Measurements from ENCODE around the gene KIAA1671.

KIAA1671 gene

GRCh38 chr22:25039754-25040153, 87.2 kb downstream of the KIAA1671 start:
- DNase-seq (ENCODE audit: low read depth in 2 of 2): no peak

- no peak for DNase-seq (ENCODE audit: low read depth in 2 of 2)
Observed at GRCh38 chr22:25045159-25045558, 92.6 kb downstream of the KIAA1671 start.

- DNase-seq (ENCODE audit: low read depth in 2 of 2): no peak
Observed at GRCh38 chr22:25048071-25048470, 95.6 kb downstream of the KIAA1671 start.

- DNase-seq (ENCODE audit: low read depth in 2 of 2): peak; percentile 60 to 67
Observed at GRCh38 chr22:25048659-25049647, 96.4 kb downstream of the KIAA1671 start.

GRCh38 chr22:25049770-25050169, 97.3 kb downstream of the KIAA1671 start:
- DNase-seq (ENCODE audit: low read depth in 2 of 2): no peak

- DNase-seq (ENCODE audit: low read depth in 2 of 2): no peak
Observed at GRCh38 chr22:25050566-25050965, 98.0 kb downstream of the KIAA1671 start.

GRCh38 chr22:25051073-25051472, 98.6 kb downstream of the KIAA1671 start:
- DNase-seq (ENCODE audit: low read depth in 2 of 2): no peak

GRCh38 chr22:25051983-25052710, 99.6 kb downstream of the KIAA1671 start:
- no peak for DNase-seq (ENCODE audit: low read depth in 2 of 2)

- DNase-seq (ENCODE audit: low read depth in 2 of 2): no peak
Observed at GRCh38 chr22:25053153-25053805, 100.8 kb downstream of the KIAA1671 start.

- no peak for DNase-seq (ENCODE audit: low read depth in 2 of 2)
Observed at GRCh38 chr22:25054943-25055511, 102.5 kb downstream of the KIAA1671 start.

- peak; percentile 68 to 75 for DNase-seq (ENCODE audit: low read depth in 2 of 2)
Observed at GRCh38 chr22:25057013-25057881, 104.7 kb downstream of the KIAA1671 start.

- no peak for DNase-seq (ENCODE audit: low read depth in 2 of 2)
Observed at GRCh38 chr22:25059438-25059837, 106.9 kb downstream of the KIAA1671 start.

- DNase-seq (ENCODE audit: low read depth in 2 of 2): no peak
Observed at GRCh38 chr22:25060522-25061071, 108.1 kb downstream of the KIAA1671 start.

- no peak for DNase-seq (ENCODE audit: low read depth in 2 of 2)
Observed at GRCh38 chr22:25061134-25061533, 108.6 kb downstream of the KIAA1671 start.

GRCh38 chr22:25061605-25062376, 109.3 kb downstream of the KIAA1671 start:
- DNase-seq (ENCODE audit: low read depth in 2 of 2): no peak

GRCh38 chr22:25062386-25063085, 110.0 kb downstream of the KIAA1671 start:
- DNase-seq (ENCODE audit: low read depth in 2 of 2): peak; percentile 28 to 47

- DNase-seq (ENCODE audit: low read depth in 2 of 2): no peak
Observed at GRCh38 chr22:25064894-25065560, 112.5 kb downstream of the KIAA1671 start.

- DNase-seq (ENCODE audit: low read depth in 2 of 2): no peak
Observed at GRCh38 chr22:25066861-25067435, 114.4 kb downstream of the KIAA1671 start.
